IPS-15b (cell line): ENCODE data around the gene KRTAP10-1.
"Not testable (repeated sequence)": the region's sequence is repeated elsewhere in the genome, so short reads cannot be mapped to it uniquely, and the experiment has no call there.

Source experiments
- H3K27me3 ChIP-seq: one replicate; pipeline ENCODE4 v1.6.1; 2013; ENCODE audit warnings: low read length; ENCODE audit not compliant: control insufficient read depth, insufficient read depth
- H3K36me3 ChIP-seq: one replicate; pipeline ENCODE4 v1.6.1; 2013; ENCODE audit warnings: low read length; ENCODE audit not compliant: control insufficient read depth, insufficient read depth
- H3K4me1 ChIP-seq: one replicate; pipeline ENCODE4 v1.6.1; 2013; ENCODE audit warnings: mild to moderate bottlenecking, low read length; ENCODE audit not compliant: control insufficient read depth, insufficient read depth
- H3K4me3 ChIP-seq: one replicate; pipeline ENCODE4 v1.5.1; 2013; ENCODE audit warnings: low read depth, low read length
- H3K9ac ChIP-seq: one replicate; pipeline ENCODE4 v1.6.1; 2013; ENCODE audit warnings: low read depth, mild to moderate bottlenecking, low read length
- H3K9me3 ChIP-seq: one replicate; pipeline ENCODE4 v1.6.1; 2013; ENCODE audit warnings: mild to moderate bottlenecking, low read length; ENCODE audit not compliant: control insufficient read depth, insufficient read depth

KRTAP10-1 gene

GRCh38 chr21:44576025-44576420 lies 36.0 kb upstream of the KRTAP10-1 start:
- Histone ChIP-seq H3K27me3 (no peaks in the 10 kb centered on the region), H3K9me3 (no peaks in the 10 kb centered on the region), H3K9ac (no peak overlapping the region), H3K4me3 (no peak overlapping the region), H3K4me1 (no peaks in the 10 kb centered on the region), H3K36me3 (no peaks in the 10 kb centered on the region)

GRCh38 chr21:44575307-44576024 lies 35.5 kb upstream of the KRTAP10-1 start:
- no peaks in the 10 kb centered on the region for H3K9me3 ChIP-seq
- H3K27me3 ChIP-seq, result no peaks in the 10 kb centered on the region
- H3K4me1 ChIP-seq, result no peaks in the 10 kb centered on the region
- no peak overlapping the region for H3K9ac ChIP-seq
- H3K4me3 ChIP-seq, result no peak overlapping the region
- H3K36me3 ChIP-seq, result no peaks in the 10 kb centered on the region

- H3K4me1 ChIP-seq, result no peaks in the 10 kb centered on the region
- H3K36me3 ChIP-seq, result no peaks in the 10 kb centered on the region
- H3K9ac ChIP-seq, result no peak overlapping the region
- H3K27me3 ChIP-seq, result no peaks in the 10 kb centered on the region
- H3K4me3 ChIP-seq, result no peak overlapping the region
- H3K9me3 ChIP-seq, result no peaks in the 10 kb centered on the region
Observed at GRCh38 chr21:44574457-44575306, 34.7 kb upstream of the KRTAP10-1 start.

GRCh38 chr21:44573630-44574456 lies 33.8 kb upstream of the KRTAP10-1 start, which contains the start of gene KRTAP10-4:
Gene KRTAP10-4 (plus strand): TSS chr21:44573729. CDS start chr21:44573759, 30 bp downstream.
- H3K36me3 ChIP-seq, H3K9ac ChIP-seq, H3K4me3 ChIP-seq, H3K4me1 ChIP-seq, H3K9me3 ChIP-seq, H3K27me3 ChIP-seq: not testable (repeated sequence)

GRCh38 chr21:44572959-44573583 lies 33.1 kb upstream of the KRTAP10-1 start:
- H3K27me3 ChIP-seq, result no peaks in the 10 kb centered on the region
- no peaks in the 10 kb centered on the region for H3K4me1 ChIP-seq
- no peaks in the 10 kb centered on the region for H3K9me3 ChIP-seq
- no peak overlapping the region for H3K4me3 ChIP-seq
- H3K36me3 ChIP-seq, result no peaks in the 10 kb centered on the region
- H3K9ac ChIP-seq, result no peak overlapping the region

- Histone ChIP-seq H3K36me3 (no peaks in the 10 kb centered on the region), H3K9me3 (no peaks in the 10 kb centered on the region), H3K9ac (no peak overlapping the region), H3K27me3 (no peaks in the 10 kb centered on the region), H3K4me1 (no peaks in the 10 kb centered on the region), H3K4me3 (no peak overlapping the region)
Observed at GRCh38 chr21:44571844-44572782, 32.1 kb upstream of the KRTAP10-1 start.

- Histone ChIP-seq H3K9me3 (no peaks in the 10 kb centered on the region), H3K36me3 (no peaks in the 10 kb centered on the region), H3K4me3 (no peak overlapping the region), H3K27me3 (no peaks in the 10 kb centered on the region), H3K4me1 (no peaks in the 10 kb centered on the region), H3K9ac (no peak overlapping the region)
Observed at GRCh38 chr21:44571296-44571695, 31.3 kb upstream of the KRTAP10-1 start.

- Histone ChIP-seq H3K9me3 (no peaks in the 10 kb centered on the region), H3K27me3 (no peaks in the 10 kb centered on the region), H3K4me1 (no peaks in the 10 kb centered on the region)
Observed at GRCh38 chr21:44569861-44570517, 30.0 kb upstream of the KRTAP10-1 start.

GRCh38 chr21:44568667-44569556 lies 28.9 kb upstream of the KRTAP10-1 start:
- no peaks in the 10 kb centered on the region for H3K9me3 ChIP-seq
- no peaks in the 10 kb centered on the region for H3K4me1 ChIP-seq
- H3K27me3 ChIP-seq, result no peaks in the 10 kb centered on the region
- no peaks in the 10 kb centered on the region for H3K36me3 ChIP-seq
- H3K4me3 ChIP-seq, result no peak overlapping the region
- no peak overlapping the region for H3K9ac ChIP-seq

More at GRCh38 chr21:44569861-44570517, 30.0 kb upstream of the KRTAP10-1 start:
- Histone ChIP-seq H3K36me3 (no peaks in the 10 kb centered on the region), H3K4me3 (no peak overlapping the region), H3K9ac (no peak overlapping the region)
